Measurements from ENCODE around the gene FDCSP.

- TF ChIP-seq EZH2 (IDR thresholded peaks at IDR 0.05; ENCODE audit: low read length, unreplicated experiment) (no peak), CTCF (conservative IDR thresholded peaks at IDR 0.05; ENCODE audit: low read depth, low read length) (no peak), EZH2phosphoT487 (IDR thresholded peaks at IDR 0.05; ENCODE audit: borderline replicate concordance, low read length) (no peak)
Measured at GRCh38 chr4:70239884-70240591, 14.1 kb downstream of the FDCSP start.

Data from PC-3 (cell line).